ENCODE results near the gene FMNL2. TPM values are rescaled to one million over a fixed set of nuclear protein-coding genes. Genes with fewer than 3 reads are reported as not detected.

Gene FMNL2
- total RNA-seq, 1 experiment from 2014 or later: 22.7 TPM

DNA sequence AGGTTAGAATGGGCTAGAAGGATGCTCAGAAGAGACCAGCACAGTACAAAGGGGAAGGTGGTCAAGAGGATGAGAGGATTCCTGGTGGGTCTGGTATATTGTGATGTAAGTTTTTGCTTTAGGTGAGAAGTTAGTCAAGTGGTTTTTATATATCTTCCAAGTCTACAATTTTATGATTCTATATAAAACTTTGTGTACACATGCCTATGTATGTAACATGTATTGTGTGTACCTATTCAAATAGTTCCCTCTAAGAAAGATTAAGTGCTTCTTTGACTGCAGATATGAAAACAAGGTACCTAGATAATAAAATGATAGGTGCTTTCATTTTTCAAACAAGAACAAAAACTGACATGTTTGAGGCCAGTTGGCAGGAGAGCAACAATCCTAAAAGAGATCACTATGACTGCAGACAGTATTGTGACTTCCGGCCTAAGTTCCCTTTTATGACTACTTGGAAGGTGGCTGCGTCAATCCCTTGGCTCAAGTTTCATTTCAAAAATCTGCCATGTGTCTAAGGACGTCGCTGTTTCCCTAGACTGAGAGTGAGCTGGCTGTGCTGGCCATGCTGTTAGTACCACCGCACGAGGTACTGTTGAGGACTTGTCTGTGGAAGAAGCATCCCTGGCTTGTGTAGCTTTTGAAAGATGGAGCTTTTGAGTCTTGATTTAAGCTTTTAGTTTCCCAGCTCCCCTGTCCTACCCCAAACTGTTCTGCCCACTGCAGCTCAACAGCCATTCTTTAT, 259.2 kb downstream of the FMNL2 start:
- Histone ChIP-seq H3K27me3 (no peaks in the 10 kb centered on the region), H3K36me3 (no peaks in the 10 kb centered on the region), H3K4me1 (no peaks in the 10 kb centered on the region), H3K27ac (no peak overlapping the region), H3K4me3 (no peak overlapping the region), H3K9me3 (replicated peaks) (no peaks in the 10 kb centered on the region)
- DNase-seq: no peak

- H3K27ac ChIP-seq: no peak overlapping the region
- DNase-seq: no peak
- H3K4me1 ChIP-seq: no peaks in the 10 kb centered on the region
- no peaks in the 10 kb centered on the region for H3K36me3 ChIP-seq
- no peaks in the 10 kb centered on the region for H3K9me3 ChIP-seq (replicated peaks)
- H3K4me3 ChIP-seq: no peak overlapping the region
- no peaks in the 10 kb centered on the region for H3K27me3 ChIP-seq
Observed at GRCh38 chr2:152594792-152595191, 259.8 kb downstream of the FMNL2 start.

GRCh38 chr2:152598975-152599759, 264.2 kb downstream of the FMNL2 start:
- no peak overlapping the region for H3K4me3 ChIP-seq
- H3K36me3 ChIP-seq: no peaks in the 10 kb centered on the region
- no peaks in the 10 kb centered on the region for H3K27me3 ChIP-seq
- H3K27ac ChIP-seq: no peak overlapping the region
- no peaks in the 10 kb centered on the region for H3K4me1 ChIP-seq
- H3K9me3 ChIP-seq (replicated peaks): no peaks in the 10 kb centered on the region
- DNase-seq: no peak

DNA sequence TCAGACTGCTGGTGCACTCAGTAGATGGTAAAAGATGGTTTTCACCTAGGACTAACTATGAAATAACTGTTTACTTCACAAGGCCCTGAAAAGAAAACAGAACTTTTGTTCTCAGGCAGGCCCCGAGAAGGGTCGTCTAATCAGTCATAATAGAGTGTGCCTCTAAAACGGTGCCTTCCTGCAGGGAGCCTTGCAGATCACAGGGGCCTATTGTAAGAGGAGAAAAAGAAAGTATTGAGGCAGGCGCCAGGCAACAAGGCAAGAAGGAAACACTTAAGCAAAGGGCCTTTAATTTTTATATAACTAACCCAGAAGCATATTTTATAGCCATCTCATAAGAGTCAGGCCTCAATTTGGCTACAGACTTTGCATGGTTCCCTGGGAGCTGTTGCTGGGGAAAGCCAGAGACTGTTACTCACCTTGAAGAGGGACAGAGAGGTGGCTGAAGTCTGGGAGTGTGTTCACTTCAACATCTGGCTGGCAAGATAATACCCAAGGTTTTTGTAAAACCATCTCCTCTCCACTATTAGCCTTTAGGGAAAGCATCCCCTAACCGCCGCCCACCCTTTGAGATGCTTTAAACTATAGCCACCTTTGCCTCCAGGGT, 265.2 kb downstream of the FMNL2 start:
- no peak overlapping the region for H3K4me3 ChIP-seq
- no peak for DNase-seq
- no peaks in the 10 kb centered on the region for H3K27me3 ChIP-seq
- no peaks in the 10 kb centered on the region for H3K36me3 ChIP-seq
- H3K27ac ChIP-seq: no peak overlapping the region
- H3K9me3 ChIP-seq (replicated peaks): no peaks in the 10 kb centered on the region
- no peaks in the 10 kb centered on the region for H3K4me1 ChIP-seq

DNA sequence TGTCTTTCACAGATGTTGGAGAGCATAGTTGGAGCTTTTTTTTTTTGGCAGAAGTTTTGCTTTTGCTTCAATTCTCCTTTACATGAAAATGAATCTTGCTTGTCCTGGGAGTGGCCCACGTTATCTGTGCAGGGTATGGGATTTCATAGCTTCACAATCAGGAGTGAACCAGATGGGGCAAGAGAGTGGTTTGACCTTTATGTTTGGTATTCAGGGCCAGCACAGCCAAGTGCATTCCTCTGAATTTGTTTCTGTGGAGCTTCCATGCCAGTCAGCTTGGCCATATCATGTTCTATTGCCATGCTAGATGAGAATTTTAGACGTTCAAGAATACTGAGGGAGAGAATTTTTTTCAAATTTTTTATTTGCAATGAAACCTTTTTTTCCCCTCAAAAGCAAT, 265.7 kb downstream of the FMNL2 start:
- Histone ChIP-seq H3K27me3 (no peaks in the 10 kb centered on the region), H3K4me1 (no peaks in the 10 kb centered on the region), H3K9me3 (replicated peaks) (no peaks in the 10 kb centered on the region), H3K4me3 (no peak overlapping the region), H3K36me3 (no peaks in the 10 kb centered on the region), H3K27ac (no peak overlapping the region)
- DNase-seq: no peak

DNA sequence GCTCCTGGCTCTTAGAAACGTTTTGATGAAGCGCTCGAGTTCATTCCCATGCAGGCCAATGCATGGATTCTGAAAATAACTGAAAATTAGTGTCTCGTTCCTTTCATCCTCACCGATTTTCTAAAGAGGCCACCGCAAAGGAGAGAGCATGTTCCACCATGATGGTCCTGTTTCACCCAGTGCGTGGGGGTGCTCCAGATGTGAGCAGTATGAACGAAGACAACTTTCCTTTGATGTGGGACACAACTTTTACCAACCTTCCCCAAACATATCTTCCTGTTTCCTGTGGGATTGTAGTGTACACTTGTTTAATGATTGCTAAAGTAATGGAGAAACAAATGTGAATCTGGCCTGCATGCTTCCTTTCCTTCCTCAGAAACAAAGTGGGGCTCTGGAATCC, 267.8 kb downstream of the FMNL2 start:
- Histone ChIP-seq H3K27ac (no peak overlapping the region), H3K4me1 (no peaks in the 10 kb centered on the region), H3K9me3 (replicated peaks) (no peaks in the 10 kb centered on the region), H3K36me3 (no peaks in the 10 kb centered on the region), H3K4me3 (no peak overlapping the region), H3K27me3 (no peaks in the 10 kb centered on the region)
- DNase-seq: no peak

GRCh38 chr2:152603166-152603565, 268.2 kb downstream of the FMNL2 start:
- H3K27me3 ChIP-seq: no peaks in the 10 kb centered on the region
- H3K4me1 ChIP-seq: no peaks in the 10 kb centered on the region
- H3K36me3 ChIP-seq: no peaks in the 10 kb centered on the region
- H3K9me3 ChIP-seq (replicated peaks): no peaks in the 10 kb centered on the region
- no peak for DNase-seq
- H3K4me3 ChIP-seq: no peak overlapping the region
- H3K27ac ChIP-seq: no peak overlapping the region

- Histone ChIP-seq H3K9me3 (replicated peaks) (no peaks in the 10 kb centered on the region), H3K36me3 (no peaks in the 10 kb centered on the region), H3K27me3 (no peaks in the 10 kb centered on the region), H3K4me3 (no peak overlapping the region), H3K4me1 (no peaks in the 10 kb centered on the region), H3K27ac (no peak overlapping the region)
- DNase-seq: no peak
Observed at GRCh38 chr2:152606081-152606480, 271.1 kb downstream of the FMNL2 start.

DNA sequence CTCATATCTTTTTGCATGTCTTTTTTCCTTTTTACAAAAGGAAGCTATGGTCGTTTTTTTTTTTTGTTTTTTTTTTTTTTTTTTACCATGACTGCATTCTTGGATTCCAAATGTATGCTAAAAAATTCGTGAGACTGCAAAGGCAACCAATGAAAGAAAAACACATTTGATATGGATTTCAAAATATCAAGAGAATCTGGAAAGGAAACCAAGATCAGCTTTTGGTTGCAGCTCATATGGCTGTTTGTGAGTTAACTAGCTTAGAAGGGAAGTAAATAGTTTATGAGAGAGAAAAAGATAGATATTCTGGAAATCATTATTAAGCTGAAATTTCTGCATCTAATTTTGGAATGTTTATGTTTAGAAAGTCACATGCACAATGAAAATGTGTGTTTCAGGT, 272.0 kb downstream of the FMNL2 start:
- no peak for DNase-seq
- H3K27ac ChIP-seq: no peak overlapping the region
- H3K36me3 ChIP-seq: no peaks in the 10 kb centered on the region
- no peaks in the 10 kb centered on the region for H3K9me3 ChIP-seq (replicated peaks)
- H3K4me3 ChIP-seq: no peak overlapping the region
- H3K4me1 ChIP-seq: no peaks in the 10 kb centered on the region
- no peaks in the 10 kb centered on the region for H3K27me3 ChIP-seq

DNA sequence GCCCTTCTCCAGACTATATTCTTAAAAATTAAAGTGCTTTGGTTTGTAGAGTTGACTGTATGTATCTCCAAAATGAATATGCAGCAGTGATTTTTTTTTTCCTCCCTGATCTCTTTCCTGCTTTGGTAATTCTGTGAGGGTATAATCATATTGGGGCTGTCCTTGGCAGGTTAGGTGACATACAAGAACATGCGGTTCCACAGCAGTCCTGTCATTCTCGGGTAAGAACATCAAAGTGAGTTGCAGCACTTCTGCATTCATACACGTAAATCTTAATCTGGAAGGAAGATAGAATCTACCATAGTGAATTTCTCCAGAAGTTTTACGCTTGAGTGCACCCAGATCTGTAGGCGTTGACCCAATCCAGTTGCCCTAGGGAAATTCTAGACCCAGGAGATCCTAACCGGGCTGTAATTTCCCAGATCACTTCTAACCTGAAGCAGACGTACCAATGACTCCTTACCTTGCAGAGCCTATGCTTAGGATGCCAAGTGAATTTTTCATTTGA, 272.9 kb downstream of the FMNL2 start:
- DNase-seq: no peak
- no peaks in the 10 kb centered on the region for H3K9me3 ChIP-seq (replicated peaks)
- H3K27ac ChIP-seq: no peak overlapping the region
- H3K27me3 ChIP-seq: no peaks in the 10 kb centered on the region
- H3K4me3 ChIP-seq: no peak overlapping the region
- no peaks in the 10 kb centered on the region for H3K4me1 ChIP-seq
- H3K36me3 ChIP-seq: no peaks in the 10 kb centered on the region

- Histone ChIP-seq H3K9me3 (replicated peaks) (no peaks in the 10 kb centered on the region), H3K4me3 (no peak overlapping the region), H3K27me3 (no peaks in the 10 kb centered on the region), H3K36me3 (no peaks in the 10 kb centered on the region), H3K27ac (no peak overlapping the region), H3K4me1 (no peaks in the 10 kb centered on the region)
- no peak for DNase-seq
Observed at GRCh38 chr2:152609154-152609553, 274.2 kb downstream of the FMNL2 start.

- Histone ChIP-seq H3K4me3 (no peak overlapping the region), H3K27ac (no peak overlapping the region), H3K4me1 (no peaks in the 10 kb centered on the region), H3K27me3 (no peaks in the 10 kb centered on the region), H3K9me3 (replicated peaks) (no peaks in the 10 kb centered on the region), H3K36me3 (no peaks in the 10 kb centered on the region)
- DNase-seq: no peak
Observed at GRCh38 chr2:152609699-152610098, 274.7 kb downstream of the FMNL2 start.

DNA sequence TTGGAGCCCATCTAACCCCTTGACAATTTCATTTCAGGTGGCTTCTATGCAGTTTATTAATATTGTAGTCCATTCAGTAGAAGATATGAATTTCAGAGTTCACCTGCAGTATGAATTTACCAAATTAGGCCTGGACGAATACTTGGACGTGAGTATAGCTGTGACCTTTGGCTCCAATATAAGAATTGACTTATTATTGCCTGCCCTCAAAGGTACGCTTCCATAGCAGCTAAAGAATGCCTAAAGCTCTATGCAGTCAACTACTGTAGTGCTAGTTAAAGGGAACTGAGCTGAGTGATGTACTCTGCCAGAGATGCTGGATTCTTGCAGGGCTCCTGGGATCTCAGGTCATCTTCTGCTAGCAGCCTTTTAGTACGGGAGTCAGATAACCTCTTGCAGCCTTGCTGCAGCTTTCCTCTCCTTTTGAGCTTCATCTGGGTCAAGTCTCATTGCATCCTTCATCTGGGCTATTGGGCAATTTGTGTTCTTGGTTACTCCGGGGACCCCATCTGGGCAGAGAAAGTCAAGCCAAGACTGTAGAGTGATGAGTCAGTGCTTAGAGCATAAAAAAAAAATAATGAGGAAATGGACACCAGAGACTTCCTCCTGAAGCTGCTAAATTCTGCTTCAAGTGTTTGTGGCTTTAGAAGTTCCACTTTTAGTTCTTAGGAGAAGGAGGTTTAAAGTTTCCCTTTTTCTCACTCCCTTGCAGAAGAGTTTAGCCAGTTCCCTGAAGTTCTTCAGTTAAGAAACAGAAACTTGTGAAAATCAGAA, 276.7 kb downstream of the FMNL2 start:
- Histone ChIP-seq H3K4me1 (no peaks in the 10 kb centered on the region), H3K27me3 (no peaks in the 10 kb centered on the region), H3K36me3 (no peaks in the 10 kb centered on the region), H3K4me3 (no peak overlapping the region), H3K9me3 (replicated peaks) (no peaks in the 10 kb centered on the region), H3K27ac (no peak overlapping the region)
- DNase-seq: no peak

GRCh38 chr2:152613235-152613634, 278.3 kb downstream of the FMNL2 start:
- Histone ChIP-seq H3K36me3 (no peaks in the 10 kb centered on the region), H3K27me3 (no peaks in the 10 kb centered on the region), H3K9me3 (replicated peaks) (no peaks in the 10 kb centered on the region), H3K27ac (no peak overlapping the region), H3K4me1 (no peaks in the 10 kb centered on the region), H3K4me3 (no peak overlapping the region)
- DNase-seq: no peak

GRCh38 chr2:152615177-152615576, 280.2 kb downstream of the FMNL2 start:
- H3K4me3 ChIP-seq: no peak overlapping the region
- no peaks in the 10 kb centered on the region for H3K9me3 ChIP-seq (replicated peaks)
- no peak for DNase-seq
- no peak overlapping the region for H3K27ac ChIP-seq
- no peaks in the 10 kb centered on the region for H3K27me3 ChIP-seq
- no peaks in the 10 kb centered on the region for H3K4me1 ChIP-seq
- no peaks in the 10 kb centered on the region for H3K36me3 ChIP-seq
